Ishikawa (cell line): Measurements from ENCODE around the gene WNK1.

ENCODE experiments used
- CREB1 ChIP-seq: IDR thresholded peaks from 2 replicates; pipeline ENCODE4 v1.6.1; 2012; ENCODE audit warnings: low read depth
- EP300 ChIP-seq: IDR thresholded peaks from 2 replicates; pipeline ENCODE4 v1.6.1; 2012; ENCODE audit warnings: borderline replicate concordance
- FOXM1 ChIP-seq: IDR thresholded peaks from 2 replicates; pipeline ENCODE4 v1.6.1; 2012; ENCODE audit warnings: low read depth, borderline replicate concordance
- RAD21 ChIP-seq: IDR thresholded peaks from 2 replicates; pipeline ENCODE4 v1.6.1; 2012; ENCODE audit warnings: low read depth
- REST ChIP-seq: IDR thresholded peaks from 2 replicates; pipeline ENCODE4 v1.6.1; 2012; ENCODE audit warnings: low read depth, mild to moderate bottlenecking
- TAF1 ChIP-seq: IDR thresholded peaks from 2 replicates; pipeline ENCODE4 v1.6.1; 2012; ENCODE audit warnings: low read depth, mild to moderate bottlenecking
- TCF12 ChIP-seq: IDR thresholded peaks from 2 replicates; pipeline ENCODE4 v1.6.1; 2012; ENCODE audit warnings: low read depth
- YY1 ChIP-seq: IDR thresholded peaks from 2 replicates; pipeline ENCODE4 v1.6.1; 2012; ENCODE audit warnings: low read depth
- TF ChIP-seq, protein P1 (sequence below): IDR thresholded peaks from 2 replicates; pipeline ENCODE4 v1.6.1; 2012

- TF ChIP-seq YY1 (no peak), EP300 (no peak), FOXM1 (no peak), TAF1 (no peak), RAD21 (no peak), TCF12 (no peak), CREB1 (no peak), REST (no peak)
- TF ChIP-seq, protein P1, sequence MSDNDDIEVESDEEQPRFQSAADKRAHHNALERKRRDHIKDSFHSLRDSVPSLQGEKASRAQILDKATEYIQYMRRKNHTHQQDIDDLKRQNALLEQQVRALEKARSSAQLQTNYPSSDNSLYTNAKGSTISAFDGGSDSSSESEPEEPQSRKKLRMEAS, result no peak
Measured at GRCh38 chr12:931591-931990, 179.2 kb downstream of the WNK1 start.
